Lower leg skin (tissue), 3 donors: ENCODE measurements around the gene ZNF654.

ENCODE experiments used
- POLR2A ChIP-seq, 2 donors: fragments of 450-650 bp; IDR thresholded peaks; one replicate each; pipeline ENCODE4 v1.6.1; 2016 to 2017; ENCODE audit warnings: antibody characterized with exemption in 2 of 2, mild to moderate bottlenecking in 1 of 2, moderate library complexity in 1 of 2
- TF ChIP-seq, protein P1 (sequence below), 3 donors: fragments of 450-650 bp; IDR thresholded peaks; one replicate each; pipeline ENCODE4 v1.5.1; 2016; ENCODE audit warnings: antibody characterized with exemption in 3 of 3, mild to moderate bottlenecking in 3 of 3, moderate library complexity in 2 of 3

DNA sequence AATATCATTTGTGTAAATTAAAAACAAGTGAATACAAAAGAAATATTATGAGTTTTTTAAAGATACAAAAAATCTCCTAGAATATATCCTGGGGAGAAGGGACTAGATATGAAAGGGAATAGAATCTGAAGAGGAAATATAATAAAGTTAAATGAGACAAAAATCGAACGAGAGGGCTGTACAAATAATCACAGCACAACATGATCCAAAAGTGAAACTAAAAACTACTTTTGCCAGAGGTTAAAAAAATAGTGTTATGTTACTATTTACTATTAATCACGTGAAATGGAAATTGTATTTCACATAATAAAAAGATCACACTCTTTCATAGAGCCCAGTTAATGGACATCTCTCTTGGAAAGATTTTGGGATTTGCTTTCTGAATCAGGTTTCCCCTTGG, 28.8 kb upstream of the ZNF654 start:
- TF ChIP-seq, protein P1, sequence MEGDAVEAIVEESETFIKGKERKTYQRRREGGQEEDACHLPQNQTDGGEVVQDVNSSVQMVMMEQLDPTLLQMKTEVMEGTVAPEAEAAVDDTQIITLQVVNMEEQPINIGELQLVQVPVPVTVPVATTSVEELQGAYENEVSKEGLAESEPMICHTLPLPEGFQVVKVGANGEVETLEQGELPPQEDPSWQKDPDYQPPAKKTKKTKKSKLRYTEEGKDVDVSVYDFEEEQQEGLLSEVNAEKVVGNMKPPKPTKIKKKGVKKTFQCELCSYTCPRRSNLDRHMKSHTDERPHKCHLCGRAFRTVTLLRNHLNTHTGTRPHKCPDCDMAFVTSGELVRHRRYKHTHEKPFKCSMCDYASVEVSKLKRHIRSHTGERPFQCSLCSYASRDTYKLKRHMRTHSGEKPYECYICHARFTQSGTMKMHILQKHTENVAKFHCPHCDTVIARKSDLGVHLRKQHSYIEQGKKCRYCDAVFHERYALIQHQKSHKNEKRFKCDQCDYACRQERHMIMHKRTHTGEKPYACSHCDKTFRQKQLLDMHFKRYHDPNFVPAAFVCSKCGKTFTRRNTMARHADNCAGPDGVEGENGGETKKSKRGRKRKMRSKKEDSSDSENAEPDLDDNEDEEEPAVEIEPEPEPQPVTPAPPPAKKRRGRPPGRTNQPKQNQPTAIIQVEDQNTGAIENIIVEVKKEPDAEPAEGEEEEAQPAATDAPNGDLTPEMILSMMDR (IDR thresholded peaks at IDR 0.05): no peak
- TF ChIP-seq POLR2A (IDR thresholded peaks at IDR 0.05): no peak
